Hematopoietic multipotent progenitor cell treated with erythropoietin and hydrocortisone succinate and interleukin-3 and kit ligand, for 17 days (in vitro differentiated cells): ENCODE results near the gene ELF1.
"Not testable (repeated sequence)": the region's sequence is repeated elsewhere in the genome, so short reads cannot be mapped to it uniquely, and the experiment has no call there.

Experiments
- DNase-seq: peaks from one replicate; pipeline ENCODE4 v3.0.0-alpha.2; 2015; ENCODE audit warnings: low spot score

The ELF1 gene

DNA sequence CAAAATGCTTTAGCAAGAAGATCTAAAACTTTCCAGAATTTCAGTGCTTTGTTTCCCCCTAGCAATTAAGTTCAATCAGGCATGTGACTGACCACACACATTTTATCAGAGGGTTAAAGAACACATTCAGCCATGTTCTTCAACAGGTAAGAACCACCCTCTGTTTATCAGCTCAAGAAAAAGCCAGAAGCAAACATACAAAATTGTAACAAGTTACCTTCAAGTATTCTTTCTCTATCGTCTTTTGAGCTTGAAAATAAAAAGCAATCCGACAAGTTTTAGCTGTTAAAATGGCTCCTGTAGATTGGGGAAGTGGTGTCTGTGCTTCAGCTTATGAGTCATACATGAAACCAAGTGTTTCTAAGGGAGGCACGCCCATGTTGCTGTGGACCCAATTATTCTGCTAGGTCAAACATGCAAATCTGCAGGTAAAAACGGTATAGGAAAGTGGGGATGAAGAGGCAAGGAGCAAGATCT is at the start of gene ELF1:
TSS of gene ELF1 (minus strand) at position 306 of the 477 bp plus-strand sequence. CDS start 37,262 bp downstream, outside the sequence.
- peak; percentile 89 for DNase-seq

DNA sequence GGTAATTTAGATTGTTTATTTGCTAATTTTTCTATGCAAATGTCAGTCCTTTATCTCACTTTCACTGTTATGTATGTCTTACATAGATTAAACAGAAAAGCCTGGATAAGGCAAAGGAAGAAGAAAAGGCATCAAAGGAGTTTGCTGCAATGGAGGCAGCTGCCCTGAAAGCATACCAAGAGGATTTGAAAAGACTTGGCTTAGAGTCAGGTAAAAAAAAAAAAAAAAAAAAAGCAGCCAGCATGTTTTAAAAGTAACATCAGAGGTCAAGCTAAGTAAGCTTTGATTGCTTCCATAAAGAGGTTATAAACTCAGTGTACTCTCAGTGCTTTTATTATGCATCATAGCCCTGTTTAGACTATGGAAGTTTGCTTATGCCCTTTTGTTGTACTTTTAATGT is 46.0 kb upstream of the ELF1 start:
- DNase-seq: peak; percentile 29

DNA sequence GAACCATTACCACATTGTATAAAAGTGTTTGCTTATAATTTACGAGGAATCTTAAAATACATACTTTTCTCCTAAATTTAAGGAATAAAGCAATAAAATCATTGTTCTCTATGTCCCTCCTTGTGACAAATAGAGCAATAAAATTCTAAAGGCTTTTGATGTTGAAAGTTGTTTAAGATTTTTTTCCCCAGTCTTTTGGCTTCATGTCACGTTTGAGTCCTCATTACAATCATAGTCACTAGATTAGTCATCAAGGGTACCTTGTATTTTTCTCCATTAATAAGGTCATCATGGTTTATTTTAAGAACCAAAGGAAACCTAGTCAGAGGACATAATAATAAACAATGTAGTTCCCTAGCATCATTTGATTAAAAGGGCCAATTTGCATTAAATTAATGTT is 45.4 kb upstream of the ELF1 start:
- no peak for DNase-seq

DNA sequence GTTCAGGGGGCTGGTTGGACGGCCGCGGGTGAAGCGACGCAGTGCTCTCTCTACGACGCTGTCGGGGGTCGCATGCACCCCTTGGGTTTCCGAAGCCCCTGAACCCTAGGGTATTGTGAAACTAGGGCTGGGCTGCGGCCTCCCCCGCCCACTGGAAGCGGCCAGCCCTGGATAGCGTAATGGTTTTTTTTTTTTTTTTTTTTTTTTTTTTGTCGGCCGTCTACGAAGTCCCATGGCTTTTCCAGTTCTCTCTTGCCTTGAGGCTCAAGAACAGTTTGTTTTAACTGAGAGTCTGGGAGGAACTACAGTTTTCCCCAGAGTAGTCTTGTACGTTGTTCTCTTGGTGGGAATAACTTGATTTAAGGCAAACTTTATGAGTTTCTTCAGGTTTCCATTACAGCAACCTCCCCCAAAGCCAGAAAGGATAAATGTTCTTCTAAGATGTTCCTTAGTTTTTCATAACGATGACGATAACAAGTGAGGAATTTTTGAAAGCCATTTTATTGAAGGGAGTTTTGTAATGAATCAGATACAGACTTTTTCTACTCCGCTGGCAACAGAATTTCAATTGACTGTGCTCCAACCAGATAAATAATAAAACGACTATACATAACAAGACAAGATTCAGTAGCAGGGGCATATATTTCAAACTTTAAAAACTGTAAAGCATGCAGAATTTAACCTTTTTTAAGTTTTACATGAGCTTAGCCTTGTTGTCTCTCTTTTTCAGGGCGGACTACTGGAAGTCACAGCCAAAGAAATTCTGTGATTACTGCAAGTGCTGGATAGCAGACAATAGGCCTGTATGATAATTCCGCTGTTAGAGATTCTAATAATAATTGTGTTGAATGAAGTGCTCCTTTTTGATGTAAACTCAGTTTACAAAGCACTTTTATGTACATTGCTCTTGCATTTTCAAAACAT is 43.1 kb upstream of the ELF1 start:
- DNase-seq: no peak

DNA sequence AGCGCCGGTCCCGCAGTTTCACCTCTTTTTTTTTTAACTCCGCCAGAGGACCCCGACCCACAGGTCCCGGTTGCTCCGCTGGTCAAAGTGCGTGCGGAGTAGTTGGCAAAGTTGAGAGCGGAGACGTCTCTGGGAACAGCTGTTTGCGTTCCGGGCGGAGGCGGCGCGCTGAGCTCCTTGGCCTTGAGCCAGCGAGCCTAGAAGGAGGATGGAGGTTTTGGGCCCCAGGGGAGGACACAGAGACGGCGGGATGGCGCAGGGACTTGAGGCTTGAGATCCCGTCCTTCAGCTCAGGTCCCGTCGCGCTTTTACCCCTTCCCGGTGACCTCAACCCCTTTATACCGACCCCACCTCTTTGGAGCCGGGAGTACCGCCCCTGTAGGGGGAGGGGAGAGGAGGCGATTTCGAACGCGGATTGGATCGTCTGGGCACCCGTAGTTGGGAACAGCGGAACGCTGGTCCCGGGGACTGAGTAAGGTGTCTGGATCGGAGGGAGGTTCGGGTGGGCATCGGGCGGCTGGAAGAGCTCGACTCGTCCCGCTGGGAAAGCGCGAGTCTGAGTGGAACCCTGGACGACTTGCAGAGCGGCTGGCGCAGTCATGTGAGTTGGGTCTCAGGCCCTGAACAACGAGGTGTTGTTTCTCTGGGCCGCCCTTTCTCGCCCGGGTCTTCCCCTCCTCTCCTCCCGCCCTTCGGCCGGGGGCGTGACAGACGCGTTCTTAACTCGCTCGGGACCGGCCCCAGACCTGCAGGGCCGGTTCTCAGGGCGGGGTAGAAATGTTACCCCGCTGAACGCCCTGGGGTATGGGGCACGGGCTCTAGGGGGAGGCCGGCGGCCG is 42.2 kb upstream of the ELF1 start, which contains the start of gene WBP4:
TSS of gene WBP4 (plus strand) at position 435 of the 839 bp plus-strand sequence. CDS start at position 600, 165 bp downstream.
- DNase-seq: peak; percentile 97

DNA sequence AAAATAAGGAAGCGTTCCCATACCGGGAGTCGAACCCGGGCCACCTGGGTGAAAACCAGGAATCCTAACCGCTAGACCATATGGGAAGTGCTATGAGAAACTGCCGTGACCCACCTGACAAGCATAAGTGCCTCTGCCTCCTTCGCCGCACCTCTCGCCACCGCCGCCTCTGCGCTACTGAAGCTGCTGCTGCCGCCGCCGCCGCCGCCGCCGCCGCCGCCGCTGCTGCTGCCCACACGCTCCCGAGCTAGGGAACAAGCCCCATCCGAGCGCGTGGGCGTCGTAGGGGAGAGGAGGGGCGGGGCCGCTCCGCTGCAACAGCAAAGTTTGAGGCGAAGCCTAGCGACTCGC is 41.6 kb upstream of the ELF1 start:
- no peak for DNase-seq

DNA sequence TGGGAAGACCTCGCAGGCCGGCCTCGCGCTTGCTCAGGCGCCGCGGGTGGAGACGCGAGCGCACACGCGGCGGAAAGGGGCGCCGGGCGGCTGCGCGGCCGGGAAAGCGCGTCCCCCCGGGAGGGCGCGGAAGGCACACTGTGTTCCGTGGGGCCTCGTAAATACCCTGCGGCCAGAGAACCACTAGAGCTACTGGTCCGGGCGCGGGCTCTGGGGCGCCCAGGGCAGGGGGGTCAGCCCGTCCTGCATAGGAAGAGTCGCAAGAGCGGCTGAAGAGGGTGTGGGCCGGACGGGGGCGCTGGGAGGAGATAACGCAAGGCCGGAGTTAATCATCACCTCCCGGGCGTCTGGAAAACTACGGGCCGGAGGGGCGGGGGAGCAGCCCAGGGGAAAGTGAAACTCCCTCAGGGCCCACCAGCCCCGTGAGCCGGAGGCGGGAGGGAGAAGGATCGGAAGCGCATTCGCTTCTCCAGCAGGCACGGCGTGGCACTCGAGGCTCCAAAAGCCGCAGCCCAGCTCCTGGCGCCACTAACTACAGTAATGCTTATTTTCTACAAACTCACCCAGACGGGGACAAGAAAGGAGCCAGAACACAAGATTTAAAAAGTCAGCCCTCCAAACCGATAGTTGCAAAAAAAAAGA is 41.1 kb upstream of the ELF1 start:
- peak; percentile 90 for DNase-seq

DNA sequence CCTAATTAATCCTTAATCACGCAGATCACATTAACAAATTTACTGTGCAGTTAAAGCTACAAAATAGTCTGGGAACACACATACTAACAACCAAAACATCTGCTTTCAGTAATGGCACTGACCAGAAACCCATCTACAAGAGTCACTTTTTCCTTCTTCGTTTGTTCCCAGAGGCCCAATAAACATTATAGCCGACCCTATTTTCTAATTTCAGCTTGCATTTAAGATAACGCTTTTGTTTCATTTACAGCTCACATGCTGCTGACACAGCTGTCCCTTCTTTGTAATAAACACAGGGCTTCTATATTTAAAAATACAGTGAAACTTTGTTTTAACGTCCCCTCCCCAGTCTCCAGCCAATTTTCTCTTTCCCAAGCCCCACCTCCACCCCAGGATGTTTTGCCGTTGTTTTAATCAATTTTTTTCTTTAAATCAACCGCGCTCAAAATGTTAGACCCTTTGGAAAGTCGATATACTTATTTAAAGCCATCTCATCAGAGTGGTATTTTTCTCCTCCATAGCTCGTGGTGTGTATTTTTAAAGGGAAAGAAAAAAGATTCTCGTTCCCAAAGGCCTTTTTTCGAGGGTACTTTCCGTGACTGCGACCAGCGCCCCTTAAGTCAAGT is 40.5 kb upstream of the ELF1 start:
- peak; percentile 57 for DNase-seq

DNA sequence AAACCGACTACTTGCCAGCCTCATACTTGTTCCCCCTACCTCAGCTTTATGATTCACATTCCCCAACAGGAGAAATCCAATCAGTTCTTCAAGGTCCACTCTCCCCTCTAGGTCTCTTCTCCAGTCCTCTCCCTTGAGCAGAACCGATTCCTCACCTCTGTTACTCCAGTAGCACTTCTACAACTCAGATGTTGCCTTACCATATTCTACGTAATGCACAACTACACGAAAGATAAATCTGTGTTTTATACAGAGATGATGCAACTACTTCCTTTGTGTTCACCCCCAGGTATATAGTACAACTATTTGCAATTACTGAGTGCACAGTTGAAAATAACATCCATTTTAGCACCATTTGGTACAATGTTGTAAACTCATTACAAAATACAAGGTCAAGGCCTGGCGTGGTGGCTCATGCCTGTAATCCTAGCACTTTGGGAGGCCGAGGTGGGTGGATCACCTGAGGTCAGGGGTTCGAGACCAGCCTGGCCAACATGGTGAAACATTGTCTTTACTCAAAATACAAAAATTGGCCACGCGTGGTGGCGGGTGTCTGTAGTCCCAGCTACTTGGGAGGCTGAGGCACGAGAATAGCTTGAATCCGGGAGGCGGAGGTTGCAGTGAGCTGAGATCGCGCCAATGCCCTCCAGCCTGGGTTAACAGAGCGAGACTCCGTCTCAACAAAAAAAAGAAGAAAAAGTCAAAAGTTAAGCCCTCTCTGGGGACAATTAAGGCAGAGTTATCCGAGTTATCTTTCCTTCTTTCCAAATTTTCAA is 39.4 kb upstream of the ELF1 start:
- DNase-seq: peak; percentile 31

DNA sequence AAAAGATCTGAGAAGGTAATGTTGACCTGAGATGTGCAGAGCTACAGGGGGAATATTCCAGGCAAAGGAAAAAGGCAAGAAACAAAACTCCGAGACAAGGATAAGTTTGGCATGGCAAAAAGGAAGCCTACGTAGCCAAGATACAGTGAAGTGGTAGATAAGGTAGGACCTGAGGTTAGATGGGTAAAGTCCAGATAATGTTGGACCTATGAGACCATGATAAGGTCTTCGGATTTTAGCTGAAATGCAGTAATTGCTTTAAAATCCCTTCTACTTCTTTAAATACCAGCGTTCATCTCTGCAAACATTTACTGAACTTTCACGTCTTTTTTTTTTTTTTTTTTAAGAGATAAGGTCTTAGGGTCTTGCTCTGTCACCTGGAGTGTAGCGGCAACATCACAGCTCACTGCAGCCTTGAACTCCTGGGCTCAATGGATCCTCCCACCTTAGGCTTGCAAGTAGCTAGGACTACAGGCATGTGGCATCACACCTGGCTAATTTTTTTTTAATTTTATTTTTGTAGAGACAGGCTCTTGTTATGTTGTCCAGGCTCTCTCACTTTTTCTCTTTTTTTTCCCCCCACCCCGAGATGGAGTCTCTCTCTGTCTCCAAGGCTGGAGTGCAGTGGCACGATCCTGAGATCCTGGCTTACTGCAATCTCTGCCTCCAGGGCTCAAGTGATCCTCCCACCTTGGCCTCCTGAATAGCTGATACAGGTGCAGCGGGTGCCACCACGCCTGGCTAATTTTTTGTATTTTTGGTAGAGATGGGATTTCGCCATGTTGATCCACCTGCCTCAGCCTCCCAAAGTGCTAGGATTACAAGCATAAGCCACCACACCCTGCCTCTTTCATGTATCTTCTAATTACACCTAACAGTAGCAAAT is 38.0 kb upstream of the ELF1 start:
- DNase-seq: peak; percentile 30

DNA sequence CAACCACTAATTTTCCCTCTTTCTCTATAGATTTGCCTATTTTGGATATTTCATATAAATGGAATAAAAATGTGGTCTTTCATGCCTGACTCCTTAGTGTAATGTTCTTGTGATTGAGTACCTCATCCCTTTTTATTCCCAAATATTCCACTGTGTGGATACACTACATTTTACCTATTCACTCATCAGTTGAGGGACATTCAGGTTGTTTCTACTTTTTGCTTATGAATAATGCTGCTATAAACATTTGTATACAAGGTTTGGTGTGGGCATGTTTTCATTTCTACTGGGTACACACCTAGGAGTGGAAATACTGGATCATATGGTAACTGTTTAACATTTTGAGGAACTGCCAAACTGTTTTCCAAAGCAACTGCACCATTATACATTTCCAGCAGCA is 37.1 kb upstream of the ELF1 start:
- DNase-seq: no peak

DNA sequence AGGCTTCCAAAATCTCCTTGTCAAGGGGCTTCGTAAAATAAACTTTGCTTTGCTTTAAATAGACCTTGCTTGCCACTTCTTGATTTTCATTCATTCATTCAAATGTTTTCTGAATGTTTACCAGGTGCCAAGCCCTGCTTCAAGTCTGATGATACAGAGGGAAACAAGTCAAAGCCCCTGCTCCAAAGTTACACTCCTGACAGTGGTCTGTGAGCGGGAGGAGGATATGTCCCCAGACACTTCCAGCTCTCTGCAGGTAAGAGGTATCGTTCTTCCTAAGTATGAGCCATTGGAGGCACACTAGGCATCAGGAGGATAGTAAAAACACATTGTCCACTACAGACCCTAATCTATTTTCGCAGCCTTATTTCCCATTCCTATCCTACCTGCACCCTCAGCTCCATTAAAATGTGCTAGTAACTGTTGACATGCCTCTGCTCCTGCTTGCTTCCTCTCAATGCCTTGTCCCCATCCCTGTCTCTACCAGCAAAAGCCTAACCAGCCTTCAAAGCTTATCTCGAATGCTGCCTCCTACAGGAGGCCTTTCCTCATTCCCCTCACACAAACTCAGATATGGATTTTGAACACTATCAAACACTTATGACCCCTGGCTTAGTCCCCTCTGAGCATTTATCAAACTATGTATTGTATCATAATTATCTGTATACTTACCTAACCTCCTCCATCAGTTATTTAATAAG is 36.0 kb upstream of the ELF1 start:
- peak; percentile 54 for DNase-seq

DNA sequence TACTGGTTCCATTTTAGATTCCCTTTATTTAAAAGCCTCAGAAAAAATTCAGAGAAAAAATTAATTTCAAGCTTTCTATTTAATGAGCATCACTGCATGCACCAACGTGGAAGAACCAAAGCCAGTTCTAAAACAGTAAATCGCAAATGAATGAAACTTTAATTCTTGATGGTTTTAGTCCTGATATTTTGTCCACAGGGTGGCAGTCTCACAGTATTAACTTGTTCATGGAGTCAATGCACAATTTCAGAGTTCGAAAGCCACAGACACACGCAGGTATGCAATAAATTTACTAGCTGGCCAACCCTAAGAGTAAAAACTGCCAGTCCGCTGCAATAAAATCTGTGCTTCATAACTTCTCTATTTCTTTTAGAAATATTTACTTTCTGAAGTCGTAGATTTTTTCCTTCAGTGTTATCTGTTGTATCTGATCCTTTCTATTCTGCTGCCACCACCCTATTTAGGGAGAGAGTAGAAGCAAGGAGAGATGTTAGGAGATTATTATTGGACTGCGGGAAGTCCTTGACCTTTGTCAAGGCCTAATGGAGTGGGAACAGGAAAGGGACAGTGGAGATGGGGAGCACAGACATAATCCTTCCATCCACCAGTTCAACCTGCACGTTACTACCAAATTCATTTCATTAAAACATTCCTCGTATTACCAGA is 35.2 kb upstream of the ELF1 start:
- DNase-seq: peak; percentile 81

DNA sequence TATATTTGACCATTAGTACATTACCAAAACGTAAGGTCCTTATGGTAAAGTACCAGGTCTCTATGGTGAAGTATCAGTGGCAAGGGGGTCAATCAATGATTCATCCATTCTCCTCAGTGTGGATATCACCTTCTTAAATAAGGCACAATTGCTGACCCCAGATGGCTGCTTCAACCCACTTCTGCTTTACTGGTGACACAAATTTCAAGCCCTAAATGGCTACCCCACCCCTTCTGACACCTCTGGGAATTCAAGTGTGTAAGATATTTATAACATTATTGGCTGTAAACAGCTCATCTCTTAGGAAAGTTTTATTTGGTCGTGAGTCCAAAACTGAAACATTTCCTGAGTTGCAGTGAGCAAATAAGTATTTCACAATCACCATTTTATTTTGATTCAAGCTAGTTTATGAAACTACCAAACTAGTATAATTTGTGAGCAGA is 34.3 kb upstream of the ELF1 start:
- no peak for DNase-seq

DNA sequence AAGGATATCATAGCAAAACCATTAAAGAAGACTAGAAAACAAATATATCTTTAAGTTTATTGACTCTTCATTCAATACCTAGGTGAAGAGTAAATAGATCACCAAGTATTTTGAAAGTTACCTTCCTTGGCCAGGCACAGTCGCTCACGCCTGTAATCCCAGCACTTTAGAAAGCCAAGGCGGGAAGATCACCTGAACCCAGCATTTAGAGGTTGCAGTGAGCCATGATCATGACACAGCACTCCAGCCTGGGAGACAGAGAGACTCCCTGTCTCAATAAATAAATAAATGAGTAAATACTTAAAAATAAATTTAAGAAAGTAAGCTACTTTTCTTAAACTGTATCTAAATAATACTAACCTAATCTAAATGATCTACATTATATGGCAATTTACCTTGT is 33.3 kb upstream of the ELF1 start:
- DNase-seq: no peak

DNA sequence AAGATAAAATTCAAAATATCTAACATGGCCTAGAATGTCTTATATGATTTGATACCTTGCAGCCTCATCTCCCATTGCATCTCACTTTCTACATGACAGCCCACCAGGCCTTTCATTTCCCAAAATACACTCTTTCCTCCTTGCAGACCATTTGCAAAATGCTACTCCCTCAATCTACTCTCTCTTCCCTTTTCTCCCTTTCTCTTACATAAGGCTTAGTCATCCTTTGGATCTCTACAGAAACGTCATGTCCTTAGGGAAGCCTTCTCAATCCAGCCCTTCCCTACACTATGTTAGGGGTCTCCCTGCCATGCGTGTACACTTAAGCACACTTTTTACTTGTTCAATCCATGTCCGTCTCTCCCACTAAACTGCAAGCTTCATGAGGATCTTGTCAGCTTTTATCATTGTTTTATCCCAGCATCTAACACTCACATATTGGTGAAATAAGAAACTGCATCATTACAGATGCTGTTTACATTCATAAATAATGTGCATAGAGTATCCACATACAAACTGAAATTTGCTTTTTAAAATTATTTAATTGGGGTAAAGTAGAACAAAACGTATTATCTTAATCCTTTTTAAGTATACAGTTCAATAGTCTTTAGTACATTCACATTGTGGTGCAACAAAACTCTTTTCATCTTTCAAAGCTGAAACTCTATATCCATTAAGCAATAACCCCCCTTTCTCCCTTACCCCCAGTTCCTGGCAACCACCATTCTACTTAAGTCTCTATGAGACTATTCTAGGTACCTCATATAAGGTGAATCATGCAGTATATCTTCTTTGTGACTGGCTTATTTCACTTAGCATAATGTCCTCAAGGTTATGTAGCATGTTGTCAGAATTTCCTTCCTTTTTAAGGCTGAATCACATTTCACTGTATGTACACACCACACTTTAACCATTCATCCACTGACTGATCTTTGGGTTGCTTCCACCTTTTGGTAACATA is 30.6 kb upstream of the ELF1 start:
- DNase-seq: no peak

DNA sequence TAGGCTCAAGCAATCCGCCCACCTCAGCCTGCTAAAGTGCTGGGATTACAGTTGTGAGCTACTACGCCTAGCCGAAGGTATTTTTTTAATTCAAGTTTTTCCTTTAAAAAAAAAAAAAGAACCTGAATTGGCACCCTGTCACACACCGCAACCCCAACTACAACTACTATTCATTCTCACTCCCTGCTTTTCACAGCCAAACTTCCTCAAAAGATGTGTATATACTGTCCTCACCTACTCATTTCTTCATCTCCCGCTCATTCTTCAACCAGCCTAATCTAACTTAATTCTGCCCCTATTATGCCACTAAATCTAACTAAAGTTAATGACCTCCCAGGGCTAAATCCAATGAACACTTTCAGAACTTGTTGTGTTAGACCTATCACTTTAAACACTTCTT is 29.5 kb upstream of the ELF1 start:
- DNase-seq: no peak

DNA sequence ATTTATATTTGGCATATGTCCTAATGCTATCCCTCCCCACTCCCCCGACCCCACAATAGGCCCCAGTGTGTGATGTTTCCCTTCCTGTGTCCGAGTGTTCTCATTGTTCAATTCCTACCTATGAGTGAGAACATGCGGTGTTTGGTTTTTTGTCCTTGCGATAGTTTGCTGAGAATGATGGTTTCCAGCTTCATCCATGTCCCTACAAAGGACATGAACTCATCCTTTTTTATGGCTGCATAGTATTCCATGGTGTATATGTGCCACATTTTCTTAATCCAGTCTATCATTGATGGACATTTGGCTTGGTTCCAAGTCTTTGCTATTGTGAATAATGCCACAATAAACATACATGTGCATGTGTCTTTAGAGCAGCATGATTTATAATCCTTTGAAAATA is 23.3 kb upstream of the ELF1 start:
- DNase-seq: not testable (repeated sequence)
